Measurements from ENCODE around the gene BNIP2.
"Not testable (repeated sequence)": the region's sequence is repeated elsewhere in the genome, so short reads cannot be mapped to it uniquely, and the experiment has no call there.

The BNIP2 gene

DNA sequence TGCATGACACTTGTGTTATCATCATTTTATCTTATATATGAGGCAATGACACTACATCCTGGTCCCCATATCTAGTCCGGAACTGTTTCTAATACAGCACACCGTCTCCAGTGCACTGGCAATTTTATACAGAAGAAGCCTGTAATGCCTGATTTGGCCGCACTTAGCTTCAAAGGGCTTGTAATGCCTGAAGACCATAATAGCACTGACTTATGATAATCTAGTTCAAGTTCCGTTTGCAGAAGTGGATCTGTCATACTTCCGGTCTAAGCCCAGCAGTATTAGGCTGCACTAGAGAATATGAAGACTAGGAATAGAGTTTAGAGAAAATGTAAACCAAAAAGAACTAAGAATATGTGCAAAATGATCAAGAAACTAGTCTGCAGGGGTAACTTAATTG, 1.3 kb downstream of the BNIP2 start:
- peak; percentile 11 for DNase-seq (ENCODE audit: low spot score)

GRCh38 chr15:59686389-59686788, 2.7 kb downstream of the BNIP2 start:
- DNase-seq (ENCODE audit: low spot score) = no peak

DNA sequence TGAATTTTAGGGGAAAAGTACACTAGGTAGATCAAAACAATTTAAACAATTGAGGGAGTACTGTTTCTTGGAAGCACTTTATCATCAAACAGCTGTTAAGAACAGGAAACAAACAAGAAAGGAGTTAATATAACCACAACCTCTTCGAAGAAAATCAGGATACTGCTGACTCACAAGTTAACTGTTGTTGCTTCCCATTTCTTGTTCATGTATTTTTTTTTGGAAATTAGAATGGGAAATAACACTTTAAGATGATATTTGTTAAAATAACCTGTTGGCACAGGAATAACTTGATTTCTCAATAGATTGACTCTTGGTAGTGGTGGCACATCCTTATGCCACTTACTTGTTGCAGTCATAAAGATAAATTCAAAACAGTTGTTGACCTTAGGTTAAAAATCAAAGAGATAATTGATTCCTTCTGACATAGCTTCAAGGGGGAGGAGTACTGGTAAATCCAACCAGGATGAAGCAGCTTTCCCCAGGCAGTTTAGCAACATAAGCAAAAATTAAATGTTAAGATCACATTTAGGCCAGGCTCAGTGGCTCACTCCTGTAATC, 3.3 kb downstream of the BNIP2 start:
- DNase-seq (ENCODE audit: low spot score) = no peak

DNA sequence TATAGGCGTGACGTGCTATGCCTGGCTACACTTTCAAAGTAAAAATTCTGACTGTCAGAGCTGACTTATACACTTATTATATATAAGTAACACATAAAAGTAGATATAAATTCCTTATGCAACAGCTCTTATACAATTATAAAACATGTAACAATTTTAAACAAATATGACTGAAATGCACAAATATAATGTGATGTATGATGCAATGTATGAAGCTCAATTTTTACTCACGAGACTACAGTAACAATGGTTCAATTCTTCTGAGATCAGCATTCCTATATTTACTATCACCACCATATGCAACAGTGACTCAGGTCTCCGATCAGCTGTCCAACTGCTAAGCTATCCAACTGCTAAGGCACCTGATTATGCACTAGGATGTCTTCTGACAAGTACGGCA, 8.2 kb downstream of the BNIP2 start:
- no peak for DNase-seq (ENCODE audit: low spot score)

DNA sequence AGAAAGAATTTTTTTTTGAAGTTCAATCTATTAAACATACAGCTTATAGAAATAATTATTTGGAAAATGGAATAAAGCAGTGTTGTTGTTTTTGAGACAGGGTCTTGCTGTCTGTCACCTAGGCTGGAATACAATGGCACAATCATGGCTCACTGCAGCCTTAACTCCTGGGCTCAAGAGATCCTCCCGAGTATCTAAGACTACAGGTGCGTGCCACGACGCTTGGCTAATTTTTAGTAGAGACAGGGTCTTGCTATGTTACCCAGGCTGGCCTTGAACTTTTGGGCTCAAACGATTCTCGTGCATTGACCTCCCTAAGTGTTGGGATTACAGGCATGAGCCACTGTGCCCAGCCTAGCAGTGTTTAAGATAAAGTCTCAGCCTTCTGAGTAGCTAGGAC, 8.8 kb downstream of the BNIP2 start:
- DNase-seq (ENCODE audit: low spot score) = no peak

DNA sequence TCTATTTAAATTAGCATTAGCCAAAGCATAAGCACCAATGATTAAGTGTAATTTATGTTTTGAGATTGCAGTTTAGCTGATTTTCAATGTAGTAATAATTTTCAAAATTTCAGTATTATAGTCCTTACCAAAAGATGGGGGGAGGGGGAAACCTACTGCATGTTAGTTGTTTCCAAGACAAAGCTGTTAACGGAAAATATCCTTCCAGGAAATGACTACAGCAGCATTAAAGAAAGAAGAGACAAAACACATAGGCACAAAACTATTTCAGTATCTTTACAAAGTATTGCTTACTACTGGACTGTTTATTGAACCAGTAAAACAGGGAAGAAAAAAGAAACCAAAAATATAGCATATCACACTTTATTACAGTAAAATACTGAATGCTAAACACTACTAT, 10.5 kb downstream of the BNIP2 start:
- DNase-seq (ENCODE audit: low spot score) = no peak

DNA sequence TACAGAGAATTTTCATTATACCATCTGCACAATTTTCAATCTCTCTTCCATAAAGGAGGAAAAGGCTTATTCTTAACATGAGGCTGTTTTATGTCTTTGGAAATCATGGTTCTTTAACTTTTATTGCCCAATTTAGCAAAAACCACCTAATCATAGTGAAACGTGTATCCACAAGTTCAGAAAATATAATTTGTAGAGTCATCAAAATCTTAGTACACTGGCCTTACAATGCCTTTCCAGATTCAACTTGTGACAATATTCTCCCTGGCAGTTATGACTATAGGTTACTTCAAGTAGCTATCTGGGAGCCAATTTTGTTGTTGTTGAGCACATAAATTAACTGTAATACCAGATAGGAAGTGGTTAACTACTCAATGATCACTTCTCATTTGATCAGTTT, 10.9 kb downstream of the BNIP2 start:
- DNase-seq (ENCODE audit: low spot score) = no peak

GRCh38 chr15:59676565-59676964, 12.6 kb downstream of the BNIP2 start:
- no peak for DNase-seq (ENCODE audit: low spot score)

GRCh38 chr15:59674361-59674877, 14.7 kb downstream of the BNIP2 start:
- no peak for DNase-seq (ENCODE audit: low spot score)

GRCh38 chr15:59668556-59668955, 20.6 kb downstream of the BNIP2 start:
- no peak for DNase-seq (ENCODE audit: low spot score)

- DNase-seq (ENCODE audit: low spot score) = no peak
These were observed 26.9 kb downstream of the BNIP2 start for GRCh38 chr15:59662260-59662659.

DNA sequence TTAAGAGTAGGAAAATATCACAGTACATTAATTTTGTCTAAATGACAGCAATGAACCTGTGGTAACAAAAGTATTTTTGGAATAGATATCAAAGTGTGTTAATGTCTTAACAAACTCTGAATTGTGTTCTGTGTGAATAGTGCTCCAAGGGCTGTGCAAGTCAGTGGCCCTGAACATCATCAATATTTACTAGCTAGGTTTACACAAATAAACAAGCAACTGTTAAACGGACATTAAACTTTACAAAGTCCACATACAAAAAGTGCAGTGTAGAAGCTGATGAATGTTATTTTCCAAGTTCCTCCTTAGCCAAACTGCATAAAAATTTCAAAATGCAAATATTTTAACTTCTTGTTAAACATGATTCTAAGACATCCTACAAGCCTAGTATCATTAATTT, 29.8 kb downstream of the BNIP2 start:
- DNase-seq (ENCODE audit: low spot score) = no peak

DNA sequence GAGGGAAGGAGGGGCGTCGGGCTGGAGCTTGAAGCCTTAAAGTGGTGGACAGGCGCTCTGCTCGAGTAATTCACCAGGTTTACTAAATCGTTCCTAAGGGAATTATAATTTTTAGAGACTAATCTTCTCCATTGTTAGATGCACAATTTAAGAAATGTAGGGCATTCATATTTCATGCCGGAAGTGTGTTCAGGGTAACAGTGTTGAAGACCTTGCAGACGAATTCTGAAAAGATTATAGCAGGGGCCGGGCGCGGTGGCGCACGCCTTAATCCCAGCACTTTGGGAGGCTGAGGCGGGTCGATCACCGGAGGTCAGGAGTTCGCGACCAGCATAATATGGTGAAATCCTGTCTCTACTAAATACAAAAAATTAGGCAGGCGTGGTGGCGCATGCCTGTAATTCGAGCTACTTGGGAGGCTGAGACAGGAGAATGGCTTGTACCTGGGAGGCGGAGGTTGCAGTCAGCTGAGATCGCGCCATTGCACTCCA, 31.4 kb downstream of the BNIP2 start:
- DNase-seq (ENCODE audit: low spot score) = no peak

DNA sequence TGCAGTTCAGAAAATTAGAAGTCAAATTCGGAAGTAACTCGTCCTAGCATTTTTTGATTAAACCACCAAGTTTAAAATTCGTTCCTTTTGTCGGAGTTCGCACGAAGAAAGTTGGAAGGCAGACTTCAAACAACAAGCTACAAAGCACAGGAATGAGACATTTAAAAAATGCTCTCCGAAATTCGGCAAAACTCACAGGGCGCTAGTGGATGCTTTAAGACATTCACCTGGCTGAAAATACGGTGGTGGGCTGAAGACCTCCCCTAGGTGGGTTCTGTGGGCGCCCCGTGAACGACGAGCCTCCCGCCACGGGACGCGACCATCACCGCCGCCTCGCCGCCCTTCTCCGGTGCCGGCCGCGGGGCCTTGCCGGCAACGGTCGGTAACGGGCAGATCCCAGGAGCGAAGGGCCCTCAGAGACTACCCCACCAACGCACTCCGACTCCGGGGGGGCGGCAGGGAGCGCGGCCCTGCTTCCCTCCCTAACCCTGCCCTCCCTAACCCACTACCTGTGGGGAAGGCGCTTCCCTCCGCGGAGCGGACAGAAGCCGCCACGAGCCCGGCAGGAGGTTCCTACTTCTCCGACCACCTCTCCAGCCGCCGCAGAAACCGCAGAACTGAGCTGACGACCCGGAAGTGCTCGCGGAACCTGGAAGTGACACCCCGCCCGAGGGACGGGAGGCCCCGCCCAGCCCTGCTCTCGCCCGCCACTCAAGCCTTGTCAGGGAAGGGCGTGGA, 32.1 kb downstream of the BNIP2 start, which contains the start of gene GTF2A2:
Gene GTF2A2 (minus strand): TSS at position 619 of the 738 bp plus-strand sequence. CDS start 5,238 bp downstream, outside the sequence.
- DNase-seq (ENCODE audit: low spot score) = peak; percentile 94

DNA sequence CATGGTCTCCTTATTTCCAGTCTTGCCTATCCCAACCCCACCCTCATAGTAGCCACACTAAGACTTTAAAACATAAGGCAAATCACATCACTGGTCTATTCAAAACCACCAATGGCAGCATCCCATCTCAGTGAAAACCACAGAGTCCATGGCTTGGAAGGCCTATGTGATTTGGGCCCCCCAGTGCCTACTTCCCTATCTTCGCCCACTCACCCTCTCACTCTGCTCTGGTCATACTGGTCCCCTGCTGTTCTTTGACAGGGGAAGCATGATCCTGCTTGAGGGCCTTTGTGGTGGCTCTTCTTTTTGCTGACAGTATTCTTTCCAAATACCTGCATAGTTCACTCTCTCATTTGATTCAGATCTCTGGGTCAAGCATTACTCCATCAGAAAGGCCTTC, 35.1 kb downstream of the BNIP2 start:
- DNase-seq (ENCODE audit: low spot score) = no peak

DNA sequence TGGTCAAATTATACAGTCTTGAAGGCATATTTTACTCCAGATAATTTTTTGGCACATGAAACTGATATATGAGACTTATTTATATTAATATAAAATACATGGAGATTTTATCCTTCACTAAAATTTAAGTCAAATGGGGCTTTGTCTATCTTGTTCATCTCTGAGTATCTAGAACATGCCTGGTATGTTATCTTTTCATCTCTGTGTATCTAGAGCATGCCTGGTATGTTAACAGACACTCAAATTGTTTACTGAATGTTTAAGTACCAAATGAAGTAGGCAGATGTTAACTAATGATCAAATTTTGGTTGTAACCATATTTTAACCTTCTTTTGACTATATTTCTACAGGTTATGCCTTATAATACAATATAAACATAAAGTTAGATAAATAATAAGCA, 39.5 kb downstream of the BNIP2 start:
- DNase-seq (ENCODE audit: low spot score) = no peak

GRCh38 chr15:59647085-59647484, 42.0 kb downstream of the BNIP2 start:
- DNase-seq (ENCODE audit: low spot score) = no peak

DNA sequence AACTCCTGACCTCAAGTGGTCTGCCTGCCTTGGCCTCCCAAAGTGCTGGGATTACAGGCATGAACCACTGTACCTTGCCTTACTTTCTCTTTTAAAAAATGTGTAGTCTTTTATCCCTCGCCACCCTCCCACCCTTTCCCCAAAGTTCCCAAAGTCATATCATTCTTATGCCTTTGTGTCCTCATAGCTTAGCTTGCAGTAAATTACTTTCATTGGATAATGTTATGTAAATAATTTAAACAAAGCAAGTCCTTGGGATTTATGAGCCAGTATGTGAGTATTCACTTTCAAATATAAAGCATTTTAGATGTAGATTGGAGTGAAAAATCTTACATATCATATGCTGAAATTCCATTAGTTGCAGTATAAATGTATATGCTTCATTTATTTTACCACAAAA, 42.8 kb downstream of the BNIP2 start:
- DNase-seq (ENCODE audit: low spot score) = no peak

- DNase-seq (ENCODE audit: low spot score) = not testable (repeated sequence)
These were observed 43.3 kb downstream of the BNIP2 start for GRCh38 chr15:59645812-59646211.

DNA sequence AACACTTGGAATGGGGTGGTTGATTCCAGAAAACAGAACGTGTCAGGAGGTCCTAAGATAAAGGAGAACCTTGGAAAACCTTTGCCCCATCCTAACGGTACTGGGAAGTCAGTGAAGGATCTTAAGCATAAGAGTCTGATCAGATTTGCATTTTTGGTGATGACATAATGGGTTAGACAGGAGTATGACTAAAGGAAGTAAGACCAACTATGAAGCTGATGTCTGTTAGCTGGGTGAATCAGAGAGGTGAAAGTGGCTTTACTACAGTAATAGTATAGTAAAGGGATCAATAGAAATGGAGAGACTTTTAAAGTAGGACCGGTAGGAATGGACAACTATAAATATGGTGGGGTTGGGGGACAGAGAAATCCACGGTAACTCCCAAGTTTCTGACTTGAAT, 44.4 kb downstream of the BNIP2 start:
- DNase-seq (ENCODE audit: low spot score) = no peak

- DNase-seq (ENCODE audit: low spot score) = no peak
These were observed 46.8 kb downstream of the BNIP2 start for GRCh38 chr15:59642351-59642750.

DNA sequence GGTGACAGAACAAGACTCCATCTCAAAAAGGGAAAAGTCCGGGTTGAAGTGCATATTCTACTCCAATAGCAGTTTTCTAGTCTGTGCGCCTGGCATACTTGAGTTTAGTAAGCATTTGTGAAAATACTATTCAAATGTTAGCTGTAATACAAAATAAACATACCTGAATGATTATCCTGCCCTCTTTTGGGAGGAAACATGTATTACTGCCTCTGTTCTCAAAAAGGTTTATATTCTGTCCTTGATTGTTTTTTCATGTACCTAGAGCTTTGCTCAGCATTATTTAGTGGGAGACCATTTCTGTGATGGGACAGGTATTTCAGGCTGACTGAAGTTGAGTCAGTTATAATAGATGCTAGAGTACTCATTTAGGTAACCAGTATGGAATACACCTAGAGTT, 51.6 kb downstream of the BNIP2 start:
- not testable (repeated sequence) for DNase-seq (ENCODE audit: low spot score)

- no peak for DNase-seq (ENCODE audit: low spot score)
These were observed 52.9 kb downstream of the BNIP2 start for GRCh38 chr15:59636184-59636583.

DNA sequence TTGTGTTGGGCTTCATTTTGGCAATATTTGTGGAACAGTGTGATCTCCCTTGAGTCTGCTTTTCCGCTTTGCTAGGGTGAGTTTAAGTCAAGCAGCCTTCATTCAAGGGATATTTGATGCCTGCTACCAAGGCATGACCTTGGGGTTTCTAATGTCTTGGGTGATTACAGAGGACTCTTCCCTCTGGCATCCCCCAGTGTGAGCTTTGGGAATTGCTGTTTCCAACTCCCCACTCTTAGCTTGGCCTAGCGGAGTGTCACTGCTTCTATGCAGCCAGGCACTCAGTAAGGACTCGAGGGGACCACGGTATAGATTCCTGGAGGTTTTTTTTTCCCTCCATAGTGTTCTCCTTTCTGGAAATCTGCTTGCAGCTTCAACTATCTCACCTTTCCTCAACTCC, 56.4 kb downstream of the BNIP2 start:
- DNase-seq (ENCODE audit: low spot score) = no peak
